ENCODE measurements around the gene GCFC2.

- TF ChIP-seq TARDBP (IDR thresholded peaks at IDR 0.05), result no peak
- no peak for TF ChIP-seq FOXK2 (IDR thresholded peaks at IDR 0.05)
Observed at GRCh38 chr2:75646090-75646582, 64.6 kb downstream of the GCFC2 start.
